HG03571 (cell line): Measurements from ENCODE around the gene COMMD2.
A peak's percentile ranks its signal among the peaks of the same experiment; 100 is the strongest.

Source experiments
- ATAC-seq: cut with Tn5 transposase; IDR thresholded peaks from one replicate; pipeline ENCODE4 v1.9.1; 2021; ENCODE audit not compliant: unreplicated experiment

COMMD2 gene

DNA sequence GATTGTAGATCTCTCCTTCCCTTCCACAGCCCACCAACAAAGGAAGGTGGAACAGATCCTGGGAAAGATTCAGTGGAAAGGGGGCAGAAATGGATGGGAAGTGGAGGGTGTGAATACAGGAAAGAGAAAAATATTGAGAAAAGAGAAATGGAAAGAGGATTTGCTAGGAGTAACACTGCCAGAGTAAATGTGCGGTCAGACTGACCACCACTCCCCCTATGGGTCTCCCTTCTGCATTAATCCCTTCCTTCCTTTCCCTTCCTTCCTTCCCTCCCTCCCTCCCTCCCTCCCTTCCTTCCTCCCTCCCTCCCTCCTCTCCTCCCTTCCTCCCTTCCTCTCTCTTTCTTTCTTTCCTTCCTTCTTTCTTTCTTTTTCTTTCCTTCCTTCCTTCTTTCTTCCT lies 12.0 kb upstream of the COMMD2 start:
- ATAC-seq = no peak

DNA sequence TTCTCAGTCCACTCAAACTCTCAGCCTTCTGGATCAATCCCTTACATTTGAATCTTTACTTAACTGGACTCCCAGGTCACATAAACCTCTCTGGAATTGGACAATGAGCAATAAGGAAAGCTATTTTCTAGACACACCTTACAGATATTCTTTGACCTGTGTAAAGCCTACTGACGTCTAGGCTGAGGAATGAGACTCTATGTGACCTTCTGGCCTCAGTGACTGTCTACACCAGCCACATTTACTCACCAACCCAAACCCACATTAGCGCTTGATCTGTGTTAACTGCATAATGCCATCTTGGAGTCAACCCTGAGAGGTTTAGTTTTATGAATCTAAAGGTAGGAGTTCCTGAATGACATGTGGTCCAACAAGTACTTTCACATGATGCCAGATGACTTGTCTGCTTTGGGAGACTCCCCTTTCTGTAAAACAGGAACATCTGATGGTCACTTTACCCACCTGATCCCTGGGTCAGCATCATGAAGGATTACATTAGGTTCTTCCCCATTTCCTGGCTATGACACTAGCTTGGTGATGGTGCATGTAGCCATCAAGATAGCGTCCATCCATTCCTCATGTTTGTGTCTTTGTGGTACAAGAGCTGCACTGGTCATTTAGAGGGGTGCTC lies 11.4 kb upstream of the COMMD2 start:
- no peak for ATAC-seq

- ATAC-seq = no peak
Measured at GRCh38 chr3:149753717-149754116, 1.4 kb upstream of the COMMD2 start.

DNA sequence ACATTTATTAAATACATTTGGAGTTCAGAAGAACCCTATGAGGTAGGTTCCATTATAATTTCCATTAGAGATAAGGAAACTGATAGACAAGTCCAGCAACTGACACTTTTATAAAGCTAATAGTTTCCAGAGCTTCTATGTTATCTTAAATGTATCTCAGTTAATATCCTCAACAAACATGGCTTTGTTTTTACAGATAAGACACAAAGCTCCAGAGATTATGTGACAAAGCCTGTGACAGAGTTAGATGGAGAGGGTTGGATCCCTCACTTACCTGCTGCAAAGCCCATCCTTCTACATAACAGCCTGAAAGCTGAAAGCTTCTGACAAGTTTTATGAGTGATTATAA lies 473 bp upstream of the COMMD2 start:
- ATAC-seq = no peak

DNA sequence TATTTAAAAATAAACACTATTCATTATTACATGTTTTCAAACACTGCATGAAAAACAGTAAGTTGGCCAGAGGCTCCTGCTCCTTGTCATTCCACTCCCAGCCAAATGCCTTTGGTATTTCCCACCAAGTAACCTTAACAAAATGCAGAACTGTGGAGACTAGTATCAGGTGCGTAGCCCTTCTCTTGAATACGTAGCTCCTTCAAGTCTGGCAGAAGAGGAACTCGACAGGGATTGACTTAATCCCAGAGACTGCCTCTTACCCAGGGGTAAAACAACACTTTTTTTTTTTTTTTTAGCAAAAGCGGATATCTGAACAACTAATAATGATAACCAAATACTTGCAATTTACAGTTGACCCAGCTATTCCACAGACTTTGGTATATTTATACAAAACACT lies 738 bp downstream of the COMMD2 start:
- no peak for ATAC-seq

GRCh38 chr3:149744606-149745005 lies 7.7 kb downstream of the COMMD2 start:
- ATAC-seq = no peak

- no peak for ATAC-seq
Measured at GRCh38 chr3:149744151-149744550, 8.1 kb downstream of the COMMD2 start.

DNA sequence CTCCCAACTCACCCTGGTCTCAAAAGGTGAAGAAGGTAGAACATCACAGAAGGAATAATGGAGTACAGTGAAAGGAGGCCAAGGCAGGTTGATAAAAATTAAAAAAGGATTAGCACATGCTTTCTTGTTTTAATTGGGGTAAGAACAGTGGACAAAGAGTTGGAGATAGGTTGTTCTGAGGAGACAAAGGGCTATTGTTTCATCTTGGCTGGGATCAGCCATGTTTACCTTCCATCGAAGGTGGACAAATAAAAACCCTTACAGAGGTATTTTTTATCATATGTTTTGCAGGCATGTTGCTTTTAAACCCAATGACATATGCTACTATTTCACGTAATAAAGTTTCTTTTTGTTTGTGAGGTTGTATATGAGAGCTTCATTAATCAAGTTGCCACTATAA lies 12.9 kb downstream of the COMMD2 start:
- ATAC-seq = no peak

DNA sequence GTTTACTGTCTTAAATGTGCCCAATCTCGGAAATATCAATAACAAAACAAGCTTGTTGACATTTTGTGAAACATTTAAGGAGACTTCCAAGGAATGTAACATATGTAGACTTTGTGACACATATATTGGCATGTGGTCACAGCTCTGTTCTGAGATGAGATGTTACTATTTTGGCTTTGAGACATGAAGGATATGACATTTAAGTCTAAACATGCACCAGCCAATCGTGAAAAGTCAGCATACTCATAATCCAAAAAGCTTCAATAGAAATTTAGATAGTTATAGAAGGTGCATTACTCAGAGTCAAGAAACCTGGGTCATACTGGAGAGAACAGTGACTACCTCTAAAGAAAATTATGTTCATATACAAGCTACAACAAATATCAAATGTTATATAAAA lies 13.4 kb downstream of the COMMD2 start:
- no peak for ATAC-seq

- no peak for ATAC-seq
Measured at GRCh38 chr3:149736953-149737205, 15.4 kb downstream of the COMMD2 start.

GRCh38 chr3:149736175-149736952 lies 15.9 kb downstream of the COMMD2 start:
- ATAC-seq = no peak

DNA sequence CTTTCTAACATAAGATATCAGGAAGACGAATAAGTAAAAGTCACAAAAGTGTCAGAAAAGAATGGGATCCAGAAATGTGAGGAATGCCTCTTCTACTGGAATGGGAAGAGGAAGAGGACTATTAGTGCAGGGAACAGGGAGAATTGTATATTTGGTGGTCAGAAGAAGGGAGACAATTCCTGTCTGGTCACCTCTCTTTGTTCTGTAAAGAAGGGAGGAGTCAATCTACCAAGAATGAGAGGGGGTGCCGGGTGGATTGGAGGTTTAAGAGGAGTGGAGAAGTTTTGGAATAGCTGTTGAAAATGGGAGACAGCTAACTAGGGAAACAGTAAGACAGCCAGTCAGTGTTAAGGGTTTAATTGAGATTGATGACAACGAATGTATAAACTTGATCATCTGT lies 20.1 kb downstream of the COMMD2 start:
- ATAC-seq = no peak

DNA sequence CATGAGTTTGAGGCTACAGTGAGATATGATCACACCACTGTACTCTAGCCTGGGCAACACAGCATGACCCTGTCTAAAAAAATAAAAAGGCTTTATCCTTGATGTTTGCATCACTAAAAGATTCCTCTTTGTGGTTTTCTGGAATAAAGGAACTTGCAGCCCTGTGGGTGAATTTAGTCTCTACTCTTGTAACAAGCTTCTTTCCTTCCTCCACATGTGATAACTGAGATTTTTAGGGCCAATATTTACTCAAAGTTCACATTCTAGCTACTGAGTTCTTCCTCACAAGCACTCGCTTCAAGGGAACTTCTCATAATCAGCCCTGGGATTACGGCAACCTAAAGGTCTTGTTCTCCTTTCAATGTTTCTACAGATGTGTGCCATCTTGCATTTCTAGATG lies 24.6 kb downstream of the COMMD2 start:
- ATAC-seq = no peak

DNA sequence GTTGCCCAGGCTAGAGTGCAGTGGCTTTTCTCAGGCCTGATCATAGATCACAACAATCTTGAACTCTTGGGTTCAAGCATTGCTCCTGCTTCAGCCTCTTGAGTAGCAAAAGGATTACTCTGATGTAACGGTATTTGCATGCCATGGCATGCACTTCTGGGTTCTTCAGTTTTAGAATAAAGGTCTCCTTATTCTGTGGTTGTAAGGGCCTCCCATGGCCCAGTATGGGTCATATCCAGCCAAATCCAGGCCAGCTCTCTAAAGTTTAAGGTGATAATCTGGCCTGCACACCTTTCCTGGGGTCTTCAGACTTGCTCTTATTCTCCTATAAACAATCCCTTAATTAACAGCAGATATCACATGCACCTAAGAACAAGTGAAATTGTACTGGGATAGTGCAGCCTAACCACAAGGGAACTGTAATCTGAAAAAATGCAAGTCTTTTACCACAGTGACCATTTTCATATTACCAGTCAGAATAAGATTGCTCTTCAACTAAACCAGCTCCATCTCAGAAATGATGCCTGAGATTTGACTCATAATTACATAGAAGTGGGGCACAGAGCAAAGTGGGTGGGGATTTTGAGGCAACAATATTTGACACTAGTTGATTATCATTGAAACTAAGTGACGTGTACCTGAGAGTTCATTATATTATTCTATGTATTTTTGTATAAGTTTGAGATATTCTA lies 25.4 kb downstream of the COMMD2 start:
- peak; percentile 78 for ATAC-seq

DNA sequence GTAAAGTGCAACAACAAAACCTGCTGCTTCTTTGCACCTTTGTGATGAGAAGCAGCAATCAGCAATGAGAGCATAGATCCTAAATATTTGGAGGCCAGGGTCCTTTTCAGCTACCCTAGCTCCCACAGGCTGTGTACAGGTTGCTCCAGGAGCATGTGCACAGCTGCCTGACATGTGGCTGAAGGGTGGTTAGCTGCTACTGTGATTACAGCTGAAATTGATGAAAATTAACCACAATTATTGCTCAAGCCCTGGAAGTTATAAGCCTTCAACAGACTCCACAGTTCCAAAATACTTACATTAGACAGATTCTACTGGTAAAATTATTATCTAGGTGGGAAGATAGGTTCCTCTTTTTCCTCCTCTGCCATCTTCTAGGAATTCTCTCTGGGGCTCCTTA lies 28.5 kb downstream of the COMMD2 start:
- ATAC-seq = no peak

DNA sequence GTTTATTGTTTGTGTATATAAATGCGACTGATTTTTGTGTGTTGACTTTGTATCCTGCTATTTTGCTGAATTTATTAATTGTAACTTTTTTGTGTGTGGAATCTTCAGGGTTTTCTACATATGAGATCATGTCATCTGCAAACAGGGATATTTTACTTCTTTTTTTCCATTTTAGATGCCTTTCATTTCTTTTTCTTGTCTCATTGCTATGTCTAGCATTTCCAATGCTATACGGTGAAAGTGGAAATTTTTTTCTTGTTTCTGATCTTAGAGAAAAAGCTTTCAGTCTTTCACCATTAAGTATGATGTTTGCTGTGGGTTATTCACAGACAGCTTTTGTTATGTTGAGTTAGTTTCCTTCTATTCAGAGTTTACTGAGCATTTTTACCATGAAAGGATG lies 31.4 kb downstream of the COMMD2 start:
- ATAC-seq = no peak

DNA sequence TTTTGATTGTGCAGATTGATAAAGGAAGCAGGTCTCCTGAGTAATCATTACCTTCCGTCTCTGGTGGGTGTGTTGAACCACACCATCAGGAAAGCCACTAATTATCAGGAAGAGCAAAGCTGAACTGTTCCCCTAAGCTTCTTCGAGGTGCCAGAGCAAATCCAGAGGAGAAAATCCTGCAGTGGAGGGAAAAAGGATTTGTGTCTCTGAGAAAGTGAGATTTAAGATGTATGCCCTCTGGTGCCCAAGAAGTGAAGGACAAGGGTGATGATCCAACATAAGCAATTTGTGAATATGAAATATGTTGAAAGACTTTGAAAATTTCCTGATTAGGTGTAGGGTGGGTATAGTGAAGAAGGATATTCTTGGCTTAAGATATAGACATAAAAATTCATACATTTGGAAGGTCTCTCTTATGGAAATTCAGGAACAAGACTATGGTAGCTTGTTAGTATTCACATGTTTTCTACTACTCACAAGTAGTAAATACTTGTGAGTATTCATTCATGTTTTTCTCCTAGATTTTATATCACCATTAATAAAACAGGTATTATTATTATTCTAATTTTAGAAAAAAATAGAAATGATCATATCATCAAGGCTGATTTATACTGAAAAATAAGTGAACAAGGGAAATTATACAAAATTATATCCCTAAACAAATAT lies 34.8 kb downstream of the COMMD2 start:
- peak; percentile 71 for ATAC-seq

DNA sequence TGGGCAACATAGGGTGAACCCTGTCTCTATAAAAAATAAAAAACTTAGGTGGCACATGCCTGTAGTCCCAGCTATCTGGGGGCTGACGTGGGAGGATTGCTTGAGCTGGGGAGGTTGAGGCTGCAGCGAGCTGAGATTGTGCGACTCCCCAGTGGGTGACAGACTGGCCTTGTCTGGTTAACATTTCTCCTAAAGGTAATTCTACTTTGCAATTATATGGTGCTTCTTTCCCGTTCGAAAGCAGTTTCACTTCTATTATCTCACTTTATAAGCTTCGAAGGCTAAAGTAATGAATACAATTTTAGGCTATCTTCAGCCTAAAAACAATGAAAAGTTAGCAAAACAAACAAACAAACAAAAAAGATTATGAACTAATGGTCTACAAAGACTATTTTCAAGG lies 35.3 kb downstream of the COMMD2 start:
- no peak for ATAC-seq

- ATAC-seq = no peak
Measured at GRCh38 chr3:149715247-149715646, 37.0 kb downstream of the COMMD2 start.

GRCh38 chr3:149713730-149714654 lies 38.3 kb downstream of the COMMD2 start:
- ATAC-seq = no peak

- ATAC-seq = no peak
Measured at GRCh38 chr3:149706905-149707304, 45.4 kb downstream of the COMMD2 start.
